HT1080 (cell line): ENCODE results near the gene SPX. TPM values are rescaled to one million over a fixed set of nuclear protein-coding genes. Genes with fewer than 3 reads are reported as not detected.

Source experiments
- DNase-seq: peaks from one replicate; pipeline ENCODE4 v3.0.0-alpha.2; 2015; ENCODE audit warnings: low read depth
- polyA plus RNA-seq, 2 experiments: library from polyadenylated mRNA; depleted of rRNA; stranded (reverse); fragments of >200 nt; gene quantifications; 2 replicates each; pipeline ENCODE4 v1.2.3, GENCODE V29; 2015
- total RNA-seq: library from RNA; depleted of rRNA; stranded (reverse); fragments of >200 nt; shearing (Covaris generic); gene quantifications from 2 replicates; pipeline ENCODE4 v1.2.3, GENCODE V29; 2014; rRNA removed

The SPX gene
- total RNA-seq: 0.07 and 1.2 TPM in 2 replicates
- 2.4 and 2.6 TPM in 2 replicates for polyA plus RNA-seq (2015; cell fraction: cytosol; rRNA removed)
- 0.64 and 1.0 TPM in 2 replicates for polyA plus RNA-seq (2015; cell fraction: nucleus; rRNA removed)

GRCh38 chr12:21526053-21526452 is at the start of gene SPX:
SPX (plus strand) TSS chr12:21526296; CDS start chr12:21526473, 177 bp downstream.
- peak; percentile 17 for DNase-seq

- DNase-seq: peak; percentile 80
These were observed 49.1 kb upstream of the SPX start for GRCh38 chr12:21476949-21477348.

- DNase-seq: peak; percentile 55
These were observed 47.2 kb upstream of the SPX start for GRCh38 chr12:21478756-21479455.

- DNase-seq: no peak
These were observed 42.6 kb upstream of the SPX start for GRCh38 chr12:21483531-21483930.

- no peak for DNase-seq
These were observed 40.1 kb upstream of the SPX start for GRCh38 chr12:21485998-21486397.

- no peak for DNase-seq
These were observed 26.3 kb upstream of the SPX start for GRCh38 chr12:21499765-21500164.

- DNase-seq: no peak
These were observed 25.3 kb upstream of the SPX start for GRCh38 chr12:21500786-21501257.

GRCh38 chr12:21501258-21502163 is 24.6 kb upstream of the SPX start, which contains the start of the genes GOLT1B and RECQL:
GOLT1B (plus strand) TSS chr12:21501789; CDS start chr12:21501924, 135 bp downstream.
RECQL (minus strand) TSS chr12:21501635; CDS start chr12:21499570, 2,065 bp downstream.
- DNase-seq: peak; percentile 96

- peak; percentile 10 for DNase-seq
These were observed 24.0 kb upstream of the SPX start for GRCh38 chr12:21502164-21502496.

- DNase-seq: no peak
These were observed 23.2 kb upstream of the SPX start for GRCh38 chr12:21502872-21503271.

- DNase-seq: no peak
These were observed 20.2 kb upstream of the SPX start for GRCh38 chr12:21505888-21506287.

GRCh38 chr12:21507849-21508248 is 18.2 kb upstream of the SPX start:
- DNase-seq: no peak

- no peak for DNase-seq
These were observed 16.3 kb upstream of the SPX start for GRCh38 chr12:21509768-21510167.

GRCh38 chr12:21516281-21516680 is 9.8 kb upstream of the SPX start:
- no peak for DNase-seq

GRCh38 chr12:21518451-21518850 is 7.6 kb upstream of the SPX start:
- DNase-seq: no peak

GRCh38 chr12:21521541-21521940 is 4.6 kb upstream of the SPX start:
- no peak for DNase-seq

- no peak for DNase-seq
These were observed 2.9 kb upstream of the SPX start for GRCh38 chr12:21523148-21523547.

GRCh38 chr12:21526721-21527345 is 737 bp downstream of the SPX start:
- no peak for DNase-seq

GRCh38 chr12:21527451-21528180 is 1.5 kb downstream of the SPX start:
- peak; percentile 58 for DNase-seq

GRCh38 chr12:21528953-21529352 is 2.9 kb downstream of the SPX start:
- DNase-seq: no peak

- no peak for DNase-seq
These were observed 3.4 kb downstream of the SPX start for GRCh38 chr12:21529456-21529855.
